Measurements from ENCODE around the gene ACOT8.

Gene ACOT8

DNA sequence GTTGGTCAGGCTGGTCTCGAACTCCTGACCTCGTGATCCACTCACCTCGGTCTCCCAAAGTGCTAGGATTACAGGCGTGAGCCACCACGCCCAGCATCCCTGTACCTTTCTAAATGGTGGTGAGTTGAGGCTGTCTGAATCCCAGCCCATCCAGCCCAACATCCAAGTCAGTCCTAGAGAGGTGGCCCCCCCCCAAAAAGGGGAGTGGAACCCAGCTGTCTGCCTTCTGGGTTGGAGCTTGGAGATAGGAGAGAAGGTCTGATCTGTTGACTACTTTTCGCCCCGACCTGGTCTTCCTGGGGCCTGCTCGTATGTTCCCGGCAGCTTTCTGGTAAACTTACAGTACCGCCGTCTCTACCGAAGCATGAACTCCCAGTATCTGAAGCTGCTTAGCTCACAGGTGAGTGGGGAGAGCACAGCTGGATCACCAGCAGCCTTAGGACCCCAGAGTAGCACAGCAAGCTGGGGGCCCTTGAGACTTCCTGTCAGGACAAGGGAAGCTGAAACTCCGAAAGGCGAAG is 39.5 kb upstream of the ACOT8 start:
- no peaks in the 10 kb centered on the region for H3K9me3 ChIP-seq (ENCODE audit: control insufficient read depth, low read length)
- H3K27ac ChIP-seq (ENCODE audit: low read depth, low read length, severe bottlenecking): no peak overlapping the region
- peaks cover 54% of the 10 kb centered on the region for H3K36me3 ChIP-seq (ENCODE audit: control insufficient read depth, insufficient read depth, low read length)
- H3K4me1 ChIP-seq (ENCODE audit: control insufficient read depth, insufficient read depth, low read length, poor library complexity, severe bottlenecking): no peaks in the 10 kb centered on the region
- H3K4me3 ChIP-seq (ENCODE audit: extremely low read depth, insufficient read depth, low read length, poor library complexity, severe bottlenecking): no peak overlapping the region
- 95% methylated on average over 14 of the region's 14 CpGs for WGBS, 2 experiments (ENCODE audit: insufficient coverage in 2 of 2)

DNA sequence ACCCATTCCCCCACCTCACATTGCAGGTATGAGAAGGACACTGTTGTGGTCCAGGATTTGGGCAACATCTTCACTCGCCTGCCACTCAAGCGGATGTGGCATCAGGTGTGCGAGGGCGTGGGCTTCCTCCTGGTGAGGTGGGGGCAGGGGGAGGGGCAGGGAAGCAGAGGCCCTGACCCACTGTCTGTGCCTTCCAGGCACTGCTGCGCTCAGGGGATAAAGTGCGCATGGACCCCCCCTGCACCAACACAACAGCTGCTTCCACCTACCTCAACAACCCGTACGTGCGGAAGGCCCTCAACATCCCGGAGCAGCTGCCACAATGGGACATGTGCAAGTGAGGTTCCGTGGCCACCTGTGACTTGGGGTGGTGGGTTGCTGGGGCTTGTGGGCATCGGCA is 37.6 kb upstream of the ACOT8 start:
- Histone ChIP-seq H3K9me3 (ENCODE audit: control insufficient read depth, low read length) (no peaks in the 10 kb centered on the region), H3K4me3 (ENCODE audit: extremely low read depth, insufficient read depth, low read length, poor library complexity, severe bottlenecking) (no peak overlapping the region), H3K27ac (ENCODE audit: low read depth, low read length, severe bottlenecking) (no peak overlapping the region), H3K4me1 (ENCODE audit: control insufficient read depth, insufficient read depth, low read length, poor library complexity, severe bottlenecking) (no peaks in the 10 kb centered on the region), H3K36me3 (ENCODE audit: control insufficient read depth, insufficient read depth, low read length) (peaks cover 41% of the 10 kb centered on the region)
- 97 to 100% methylated on average over 2 to 5 of the region's 12 CpGs for WGBS, 2 experiments (ENCODE audit: insufficient coverage in 2 of 2)

DNA sequence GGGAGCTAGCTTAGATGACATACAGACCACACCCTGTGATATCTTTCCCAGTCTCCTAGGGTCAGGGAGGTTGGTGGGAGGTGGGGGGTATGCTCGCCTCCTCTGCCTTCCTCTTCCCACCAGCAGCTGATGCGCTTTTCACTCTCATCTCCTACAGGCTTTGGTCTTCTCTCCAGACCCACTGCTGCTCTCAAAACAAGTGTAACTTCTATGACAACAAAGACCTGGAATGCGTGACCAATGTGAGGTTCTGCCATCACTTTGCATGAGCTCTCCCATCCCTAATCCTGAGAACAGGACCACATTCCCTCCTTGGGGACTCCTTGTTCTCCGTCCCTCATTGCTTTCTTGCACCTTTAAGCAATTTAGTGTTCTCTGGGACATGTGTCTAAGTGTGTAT is 36.6 kb upstream of the ACOT8 start:
- no peak overlapping the region for H3K27ac ChIP-seq (ENCODE audit: low read depth, low read length, severe bottlenecking)

DNA sequence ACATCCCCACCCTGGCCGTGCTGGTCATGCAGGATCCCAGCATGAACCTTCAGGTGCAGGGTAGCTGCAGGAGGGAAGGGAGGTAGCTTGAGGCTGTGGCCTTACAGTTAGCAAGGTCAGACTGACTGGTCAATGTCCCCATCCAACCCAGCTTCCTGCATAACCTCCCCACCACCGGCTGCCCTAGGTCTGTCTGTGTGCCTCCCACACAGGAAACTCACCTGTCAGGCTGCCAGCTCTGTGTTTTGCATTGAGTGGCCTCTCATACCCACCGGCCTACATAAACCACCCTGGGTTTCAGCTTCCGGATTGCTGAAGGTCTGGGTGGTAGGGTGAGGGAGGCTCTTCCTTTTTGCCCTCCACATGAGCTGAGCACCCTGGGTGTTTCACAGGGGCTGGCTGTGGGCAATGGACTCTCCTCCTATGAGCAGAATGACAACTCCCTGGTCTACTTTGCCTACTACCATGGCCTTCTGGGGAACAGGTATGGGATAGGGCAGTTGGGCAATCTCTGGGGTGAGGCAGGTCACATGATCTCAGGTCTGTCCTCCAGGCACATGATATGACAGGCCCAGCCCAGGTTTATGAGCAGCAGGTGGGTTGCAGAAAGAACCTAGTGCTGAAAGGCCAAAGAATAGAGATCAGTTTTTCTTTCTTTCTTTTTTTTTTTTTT is 35.8 kb upstream of the ACOT8 start:
- 100% methylated on average over 2 of the region's 4 CpGs for WGBS, 2 experiments (ENCODE audit: insufficient coverage in 2 of 2)
- Histone ChIP-seq H3K36me3 (ENCODE audit: control insufficient read depth, insufficient read depth, low read length) (peaks cover 31% of the 10 kb centered on the region), H3K9me3 (ENCODE audit: control insufficient read depth, low read length) (no peaks in the 10 kb centered on the region), H3K27ac (ENCODE audit: low read depth, low read length, severe bottlenecking) (no peak overlapping the region), H3K4me1 (ENCODE audit: control insufficient read depth, insufficient read depth, low read length, poor library complexity, severe bottlenecking) (no peaks in the 10 kb centered on the region), H3K4me3 (ENCODE audit: extremely low read depth, insufficient read depth, low read length, poor library complexity, severe bottlenecking) (no peak overlapping the region)

More for the DNA sequence above, 36.6 kb upstream of the ACOT8 start:
- H3K4me1 ChIP-seq (ENCODE audit: control insufficient read depth, insufficient read depth, low read length, poor library complexity, severe bottlenecking): no peaks in the 10 kb centered on the region
- peaks cover 35% of the 10 kb centered on the region for H3K36me3 ChIP-seq (ENCODE audit: control insufficient read depth, insufficient read depth, low read length)
- H3K4me3 ChIP-seq (ENCODE audit: extremely low read depth, insufficient read depth, low read length, poor library complexity, severe bottlenecking): no peak overlapping the region
- 87 to 93% methylated on average over 2 to 3 of the region's 4 CpGs for WGBS, 2 experiments (ENCODE audit: insufficient coverage in 2 of 2)
- no peaks in the 10 kb centered on the region for H3K9me3 ChIP-seq (ENCODE audit: control insufficient read depth, low read length)

DNA sequence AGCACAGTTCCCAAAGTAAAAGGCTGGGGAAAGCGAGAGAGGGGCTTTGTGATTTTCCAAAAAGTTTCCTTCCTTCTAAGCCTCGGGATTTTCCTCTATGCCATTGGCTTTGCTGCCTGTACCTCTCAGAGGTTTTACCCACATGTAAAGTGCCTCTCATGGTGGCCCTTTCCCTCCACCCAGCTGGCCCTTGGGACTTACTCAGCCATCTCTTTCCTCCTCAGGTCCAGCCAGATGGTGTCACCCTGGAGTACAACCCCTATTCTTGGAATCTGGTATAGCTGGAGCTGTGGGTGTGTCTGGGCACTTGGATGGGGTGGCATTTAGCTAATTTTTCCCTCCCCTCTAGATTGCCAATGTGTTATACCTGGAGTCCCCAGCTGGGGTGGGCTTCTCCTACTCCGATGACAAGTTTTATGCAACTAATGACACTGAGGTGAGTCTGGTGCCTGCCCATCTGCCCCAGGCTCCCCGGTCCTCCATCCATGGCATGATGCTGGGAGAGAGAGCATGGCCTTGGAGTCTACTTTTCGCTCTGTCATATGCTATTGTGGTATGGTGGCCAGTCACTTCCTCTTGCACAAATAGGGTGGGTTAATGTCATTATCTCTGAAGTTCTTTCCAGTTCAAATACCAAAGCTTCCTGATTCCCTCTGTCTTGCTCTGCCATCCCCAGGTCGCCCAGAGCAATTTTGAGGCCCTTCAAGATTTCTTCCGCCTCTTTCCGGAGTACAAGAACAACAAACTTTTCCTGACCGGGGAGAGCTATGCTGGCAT is 35.0 kb upstream of the ACOT8 start:
- Histone ChIP-seq H3K36me3 (ENCODE audit: control insufficient read depth, insufficient read depth, low read length) (peaks cover 24% of the 10 kb centered on the region), H3K9me3 (ENCODE audit: control insufficient read depth, low read length) (no peaks in the 10 kb centered on the region), H3K4me1 (ENCODE audit: control insufficient read depth, insufficient read depth, low read length, poor library complexity, severe bottlenecking) (no peaks in the 10 kb centered on the region), H3K27ac (ENCODE audit: low read depth, low read length, severe bottlenecking) (no peak overlapping the region), H3K4me3 (ENCODE audit: extremely low read depth, insufficient read depth, low read length, poor library complexity, severe bottlenecking) (peak overlapping the region; percentile 66)
- 83 to 87% methylated on average over 8 of the region's 9 CpGs for WGBS, 2 experiments (ENCODE audit: insufficient coverage in 2 of 2)

DNA sequence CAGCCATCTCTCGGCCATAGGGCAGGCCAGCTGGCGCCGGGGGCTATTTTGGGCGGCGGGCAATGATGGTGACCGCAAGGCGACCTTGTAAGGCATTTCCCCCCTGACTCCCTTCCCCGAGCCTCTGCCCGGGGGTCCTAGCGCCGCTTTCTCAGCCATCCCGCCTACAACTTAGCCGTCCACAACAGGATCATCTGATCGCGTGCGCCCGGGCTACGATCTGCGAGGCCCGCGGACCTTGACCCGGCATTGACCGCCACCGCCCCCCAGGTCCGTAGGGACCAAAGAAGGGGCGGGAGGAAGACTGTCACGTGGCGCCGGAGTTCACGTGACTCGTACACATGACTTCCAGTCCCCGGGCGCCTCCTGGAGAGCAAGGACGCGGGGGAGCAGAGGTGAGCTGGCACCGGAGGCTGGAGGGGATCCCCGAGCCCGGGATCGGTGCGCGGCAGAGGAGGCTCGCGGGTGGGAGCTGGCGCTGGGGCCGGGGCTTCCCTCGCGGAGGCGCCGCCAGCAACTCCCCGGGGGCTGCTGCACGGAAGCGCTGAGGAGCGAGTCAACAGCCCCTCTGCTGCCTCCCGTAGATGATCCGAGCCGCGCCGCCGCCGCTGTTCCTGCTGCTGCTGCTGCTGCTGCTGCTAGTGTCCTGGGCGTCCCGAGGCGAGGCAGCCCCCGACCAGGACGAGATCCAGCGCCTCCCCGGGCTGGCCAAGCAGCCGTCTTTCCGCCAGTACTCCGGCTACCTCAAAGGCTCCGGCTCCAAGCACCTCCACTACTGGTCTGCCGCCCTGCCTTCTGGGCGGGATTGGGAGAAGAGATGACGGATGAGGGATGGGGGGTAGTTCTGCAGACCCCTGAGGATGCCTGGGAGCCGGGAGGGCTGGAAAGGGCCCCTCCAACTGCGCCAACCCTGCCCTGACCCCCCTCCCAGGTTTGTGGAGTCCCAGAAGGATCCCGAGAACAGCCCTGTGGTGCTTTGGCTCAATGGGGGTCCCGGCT is 34.1 kb upstream of the ACOT8 start, which contains the start of the genes CTSA and NEURL2:
CTSA (plus strand) TSS at position 351 of the 999 bp plus-strand sequence; CDS start at position 585, 234 bp downstream.
NEURL2 (minus strand) TSS at position 224 of the 999 bp plus-strand sequence; CDS start at position 7, 217 bp downstream.
- Histone ChIP-seq H3K4me1 (ENCODE audit: control insufficient read depth, insufficient read depth, low read length, poor library complexity, severe bottlenecking) (no peaks in the 10 kb centered on the region), H3K9me3 (ENCODE audit: control insufficient read depth, low read length) (no peaks in the 10 kb centered on the region), H3K4me3 (ENCODE audit: extremely low read depth, insufficient read depth, low read length, poor library complexity, severe bottlenecking) (peak within 1 kb of the TSS; percentile 66), H3K36me3 (ENCODE audit: control insufficient read depth, insufficient read depth, low read length) (peaks cover 28% of the 10 kb centered on the region), H3K27ac (ENCODE audit: low read depth, low read length, severe bottlenecking) (peak within 1 kb of the TSS; percentile 53)
- 1 to 2% methylated on average over 62 to 67 of the region's 78 CpGs for WGBS, 2 experiments (ENCODE audit: insufficient coverage in 2 of 2)

DNA sequence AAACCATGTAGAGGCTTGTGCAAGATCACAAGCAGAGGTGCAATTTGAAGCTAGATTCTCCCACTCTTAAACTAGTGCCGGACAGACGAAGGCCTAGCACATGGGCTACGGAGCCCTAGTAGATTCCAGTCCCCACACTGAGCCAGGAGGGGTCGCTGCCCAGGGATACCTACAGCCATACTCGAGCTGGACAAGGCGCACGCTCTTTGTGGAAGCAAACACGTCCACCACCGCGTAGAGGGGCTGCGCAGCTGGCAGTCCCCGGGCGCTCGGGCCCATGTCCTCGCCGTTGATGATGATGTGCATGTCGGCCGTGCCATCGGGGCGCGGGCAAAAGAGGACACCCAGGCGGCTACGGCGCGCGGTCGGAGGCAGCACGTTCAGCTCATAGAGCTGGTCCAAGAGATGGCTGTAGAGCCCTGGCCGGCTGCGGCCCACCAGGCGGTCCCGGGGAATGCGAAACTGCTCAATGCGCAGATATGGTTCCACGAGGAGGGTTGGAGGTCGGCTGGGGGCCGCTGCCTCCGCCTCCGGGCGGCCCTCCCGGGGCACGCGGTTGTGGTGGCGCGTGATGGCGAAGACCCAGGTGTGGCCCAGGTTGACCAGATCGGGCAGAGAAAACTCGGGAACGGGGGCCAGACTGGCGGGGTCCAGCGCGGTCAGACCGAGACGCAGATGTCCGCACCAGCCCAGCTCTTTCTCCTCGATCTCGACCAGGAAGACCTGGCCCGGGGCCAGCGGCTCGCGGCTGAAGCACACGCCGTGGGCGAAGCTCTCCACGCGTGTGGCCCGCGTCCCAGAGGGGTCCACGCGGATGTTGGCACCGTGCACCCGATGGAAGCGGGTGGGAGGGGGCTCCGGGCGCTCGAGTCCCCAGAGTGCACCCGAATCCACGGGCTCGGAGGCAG is 33.1 kb upstream of the ACOT8 start:
- no peaks in the 10 kb centered on the region for H3K9me3 ChIP-seq (ENCODE audit: control insufficient read depth, low read length)
- H3K36me3 ChIP-seq (ENCODE audit: control insufficient read depth, insufficient read depth, low read length): peaks cover 26% of the 10 kb centered on the region
- peak overlapping the region; percentile 53 for H3K27ac ChIP-seq (ENCODE audit: low read depth, low read length, severe bottlenecking)
- peak overlapping the region; percentile 66 for H3K4me3 ChIP-seq (ENCODE audit: extremely low read depth, insufficient read depth, low read length, poor library complexity, severe bottlenecking)
- no peaks in the 10 kb centered on the region for H3K4me1 ChIP-seq (ENCODE audit: control insufficient read depth, insufficient read depth, low read length, poor library complexity, severe bottlenecking)
- WGBS, 2 experiments (ENCODE audit: insufficient coverage in 2 of 2): 3 to 4% methylated on average over 73 to 79 of the region's 79 CpGs

DNA sequence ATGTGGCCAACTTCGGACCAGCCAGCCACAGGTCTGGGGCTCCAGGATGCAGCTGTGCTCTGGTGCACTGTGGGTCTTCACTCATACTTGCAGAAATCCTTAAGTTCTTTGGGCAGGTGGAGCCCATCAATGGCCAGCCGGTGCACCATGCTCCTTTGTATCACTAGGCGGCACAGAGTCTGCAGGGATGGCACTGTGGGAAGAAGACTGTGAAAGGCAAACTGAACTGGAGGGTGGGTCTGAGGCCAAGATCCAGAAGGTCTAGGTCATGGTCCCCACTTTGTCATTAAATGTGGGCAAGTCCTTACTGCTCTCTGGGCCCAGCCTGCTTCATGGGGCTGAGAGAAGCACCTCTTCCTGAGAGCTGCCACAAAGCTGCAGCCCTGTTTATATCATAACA is 31.5 kb upstream of the ACOT8 start:
- H3K9me3 ChIP-seq (ENCODE audit: control insufficient read depth, low read length): no peaks in the 10 kb centered on the region
- peaks cover 25% of the 10 kb centered on the region for H3K36me3 ChIP-seq (ENCODE audit: control insufficient read depth, insufficient read depth, low read length)
- no peaks in the 10 kb centered on the region for H3K4me1 ChIP-seq (ENCODE audit: control insufficient read depth, insufficient read depth, low read length, poor library complexity, severe bottlenecking)
- 87 to 100% methylated on average over 3 of the region's 3 CpGs for WGBS, 2 experiments (ENCODE audit: insufficient coverage in 2 of 2)
- no peak overlapping the region for H3K4me3 ChIP-seq (ENCODE audit: extremely low read depth, insufficient read depth, low read length, poor library complexity, severe bottlenecking)
- no peak overlapping the region for H3K27ac ChIP-seq (ENCODE audit: low read depth, low read length, severe bottlenecking)

DNA sequence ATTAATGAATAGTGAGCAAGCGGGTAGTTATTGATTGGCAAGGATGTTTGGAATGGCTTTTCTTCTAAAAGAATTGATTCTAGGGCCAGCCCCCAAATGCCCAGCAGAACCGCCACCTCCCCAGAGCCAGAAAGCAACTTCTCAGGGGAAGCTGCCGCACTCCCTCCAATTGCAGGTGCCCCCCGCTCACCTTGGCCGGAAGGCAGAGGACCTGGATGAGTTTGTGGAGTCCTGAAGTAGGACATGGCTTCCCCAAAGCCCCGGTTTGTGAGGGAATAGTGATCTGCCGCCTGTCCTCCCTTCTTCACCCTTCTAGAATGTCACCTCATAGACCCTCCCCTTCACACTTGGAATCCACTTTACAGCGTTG is 30.1 kb upstream of the ACOT8 start, which contains the start of gene SPATA25:
SPATA25 (minus strand) TSS at position 277 of the 370 bp plus-strand sequence; CDS start at position 245, 32 bp downstream.
- Histone ChIP-seq H3K4me3 (ENCODE audit: extremely low read depth, insufficient read depth, low read length, poor library complexity, severe bottlenecking) (no peak within 1 kb of the TSS), H3K27ac (ENCODE audit: low read depth, low read length, severe bottlenecking) (no peak within 1 kb of the TSS), H3K9me3 (ENCODE audit: control insufficient read depth, low read length) (no peaks in the 10 kb centered on the region), H3K36me3 (ENCODE audit: control insufficient read depth, insufficient read depth, low read length) (peaks cover 31% of the 10 kb centered on the region), H3K4me1 (ENCODE audit: control insufficient read depth, insufficient read depth, low read length, poor library complexity, severe bottlenecking) (no peaks in the 10 kb centered on the region)
- WGBS, 2 experiments (ENCODE audit: insufficient coverage in 2 of 2): 100% methylated on average over 3 of the region's 8 CpGs; no CpG with 5 or more reads in 1 of the 2 experiments

Data from mesodermal cell (in vitro differentiated cells).